ENCODE data around the gene RAB4A.

RAB4A gene, protein sequence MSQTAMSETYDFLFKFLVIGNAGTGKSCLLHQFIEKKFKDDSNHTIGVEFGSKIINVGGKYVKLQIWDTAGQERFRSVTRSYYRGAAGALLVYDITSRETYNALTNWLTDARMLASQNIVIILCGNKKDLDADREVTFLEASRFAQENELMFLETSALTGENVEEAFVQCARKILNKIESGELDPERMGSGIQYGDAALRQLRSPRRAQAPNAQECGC

DNA sequence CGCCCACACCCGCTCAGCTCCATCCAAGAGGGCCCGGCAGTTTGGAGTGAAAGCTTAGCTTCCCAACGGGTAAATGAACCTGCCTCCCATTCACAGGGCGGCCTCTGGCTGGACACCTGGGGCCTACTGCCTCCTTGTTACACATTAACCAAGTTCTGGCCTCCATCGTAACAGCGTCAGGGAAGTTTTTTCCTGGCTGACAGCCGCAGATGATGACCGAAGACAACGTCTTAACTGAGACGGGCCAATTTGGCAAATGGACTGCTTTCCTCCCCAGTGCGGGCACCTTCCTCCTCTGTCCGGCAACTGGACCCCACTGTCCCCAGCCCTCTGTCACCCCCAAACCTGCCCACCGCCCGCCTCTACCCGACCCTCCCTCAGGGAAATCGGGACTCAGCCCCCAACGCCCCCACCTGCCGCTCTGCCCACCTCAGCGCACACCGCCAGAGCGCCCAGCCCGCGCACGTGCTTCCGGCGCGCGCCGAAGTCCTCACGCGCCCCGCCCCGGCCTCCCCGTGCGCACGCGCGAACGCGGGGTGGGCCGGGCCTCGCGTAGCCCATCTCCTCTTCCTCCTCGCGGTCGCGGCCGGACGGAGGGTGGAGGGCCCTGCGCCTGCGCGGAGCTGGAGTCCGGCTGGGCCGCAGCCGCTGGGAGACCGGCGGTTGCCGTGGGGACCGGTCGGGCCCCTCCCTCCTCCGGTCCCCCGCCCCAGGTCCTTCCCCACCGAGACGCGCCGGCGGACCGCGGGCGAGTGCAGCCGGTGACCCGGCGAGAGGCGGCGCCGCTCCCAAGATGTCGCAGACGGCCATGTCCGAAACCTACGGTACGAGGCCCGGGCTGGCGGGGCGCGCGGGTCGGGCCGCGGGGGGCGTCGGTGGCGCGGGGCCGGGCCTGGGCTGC, at the start of gene RAB4A:
RAB4A (plus strand) TSS at position 565 of the 901 bp plus-strand sequence; CDS start at position 794, 229 bp downstream.
- TF ChIP-seq, protein P1, sequence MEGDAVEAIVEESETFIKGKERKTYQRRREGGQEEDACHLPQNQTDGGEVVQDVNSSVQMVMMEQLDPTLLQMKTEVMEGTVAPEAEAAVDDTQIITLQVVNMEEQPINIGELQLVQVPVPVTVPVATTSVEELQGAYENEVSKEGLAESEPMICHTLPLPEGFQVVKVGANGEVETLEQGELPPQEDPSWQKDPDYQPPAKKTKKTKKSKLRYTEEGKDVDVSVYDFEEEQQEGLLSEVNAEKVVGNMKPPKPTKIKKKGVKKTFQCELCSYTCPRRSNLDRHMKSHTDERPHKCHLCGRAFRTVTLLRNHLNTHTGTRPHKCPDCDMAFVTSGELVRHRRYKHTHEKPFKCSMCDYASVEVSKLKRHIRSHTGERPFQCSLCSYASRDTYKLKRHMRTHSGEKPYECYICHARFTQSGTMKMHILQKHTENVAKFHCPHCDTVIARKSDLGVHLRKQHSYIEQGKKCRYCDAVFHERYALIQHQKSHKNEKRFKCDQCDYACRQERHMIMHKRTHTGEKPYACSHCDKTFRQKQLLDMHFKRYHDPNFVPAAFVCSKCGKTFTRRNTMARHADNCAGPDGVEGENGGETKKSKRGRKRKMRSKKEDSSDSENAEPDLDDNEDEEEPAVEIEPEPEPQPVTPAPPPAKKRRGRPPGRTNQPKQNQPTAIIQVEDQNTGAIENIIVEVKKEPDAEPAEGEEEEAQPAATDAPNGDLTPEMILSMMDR (IDR thresholded peaks at IDR 0.05), result peak; percentile 22; the same call in 1 of the 2 replicates
- no peak for TF ChIP-seq ZFX (IDR thresholded peaks at IDR 0.05; ENCODE audit: borderline replicate concordance)

DNA sequence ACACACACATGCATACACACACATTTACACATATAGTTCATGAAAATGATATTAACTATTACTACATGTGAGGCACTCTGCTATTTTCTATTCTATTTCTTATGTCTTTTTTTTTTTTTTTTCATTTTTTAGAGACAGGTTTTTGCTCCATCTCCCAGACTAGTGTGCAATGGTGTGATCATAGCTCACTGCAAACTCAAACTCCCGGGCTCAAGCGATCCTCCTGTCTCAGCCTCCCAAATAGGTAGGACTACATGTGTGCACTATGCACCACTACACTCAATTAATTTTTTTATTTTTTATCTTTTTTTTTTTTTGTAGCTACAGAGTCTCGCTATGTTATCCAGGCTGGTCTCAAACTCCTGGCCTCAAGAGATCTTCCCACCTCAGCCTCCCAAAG, 48.8 kb upstream of the RAB4A start:
- peak overlapping the region; percentile 97 for H3K27ac ChIP-seq
- TF ChIP-seq, protein P1 (IDR thresholded peaks at IDR 0.05), result no peak
- TF ChIP-seq ZFX (IDR thresholded peaks at IDR 0.05; ENCODE audit: borderline replicate concordance), result no peak

More for the DNA sequence above, at the start of gene RAB4A:
- peak within 1 kb of the TSS; percentile 91 for H3K27ac ChIP-seq

DNA sequence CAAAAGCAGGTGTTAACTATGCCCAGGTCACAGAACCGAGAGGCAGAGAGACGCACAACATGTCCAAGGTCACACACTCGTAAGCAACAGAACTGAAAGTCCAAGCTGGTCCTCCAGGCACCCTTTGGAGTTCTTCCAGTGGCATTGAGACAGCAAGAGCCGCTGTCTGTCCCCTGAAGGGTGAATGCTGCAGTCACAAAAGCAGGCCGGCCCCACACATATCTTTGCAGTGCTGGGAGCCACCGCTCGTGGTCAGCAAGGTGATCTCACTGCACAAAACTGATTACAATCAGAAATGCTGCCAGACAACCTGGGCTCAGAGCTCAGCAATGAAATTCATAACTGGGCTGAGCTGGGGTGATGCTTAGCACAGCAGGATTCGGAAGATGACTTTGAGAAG, 47.4 kb upstream of the RAB4A start:
- TF ChIP-seq, protein P1 (IDR thresholded peaks at IDR 0.05), result no peak
- TF ChIP-seq ZFX (IDR thresholded peaks at IDR 0.05; ENCODE audit: borderline replicate concordance), result no peak

DNA sequence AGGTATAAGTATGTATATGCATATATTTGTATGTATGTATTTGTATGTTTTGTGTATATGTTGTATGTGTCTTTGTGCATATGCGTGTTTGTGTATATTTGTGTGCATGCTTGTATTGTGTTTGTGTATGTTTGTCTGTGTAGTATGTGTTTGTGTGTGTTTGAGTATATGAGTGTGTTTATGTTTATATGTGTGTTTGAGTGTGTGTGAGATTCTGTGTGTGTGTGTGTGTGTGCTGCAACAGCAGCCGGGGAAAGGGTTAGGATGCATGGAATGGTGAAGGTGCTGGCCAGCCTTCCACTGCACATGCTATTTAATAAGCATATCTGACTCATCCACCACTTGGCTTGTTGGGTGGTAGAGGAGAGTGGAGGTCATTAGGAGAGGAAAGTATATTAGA, 46.6 kb upstream of the RAB4A start:
- no peak for TF ChIP-seq ZFX (IDR thresholded peaks at IDR 0.05; ENCODE audit: borderline replicate concordance)
- TF ChIP-seq, protein P1 (IDR thresholded peaks at IDR 0.05), result no peak

More for the DNA sequence above, 47.4 kb upstream of the RAB4A start:
- peak overlapping the region; percentile 97 for H3K27ac ChIP-seq

DNA sequence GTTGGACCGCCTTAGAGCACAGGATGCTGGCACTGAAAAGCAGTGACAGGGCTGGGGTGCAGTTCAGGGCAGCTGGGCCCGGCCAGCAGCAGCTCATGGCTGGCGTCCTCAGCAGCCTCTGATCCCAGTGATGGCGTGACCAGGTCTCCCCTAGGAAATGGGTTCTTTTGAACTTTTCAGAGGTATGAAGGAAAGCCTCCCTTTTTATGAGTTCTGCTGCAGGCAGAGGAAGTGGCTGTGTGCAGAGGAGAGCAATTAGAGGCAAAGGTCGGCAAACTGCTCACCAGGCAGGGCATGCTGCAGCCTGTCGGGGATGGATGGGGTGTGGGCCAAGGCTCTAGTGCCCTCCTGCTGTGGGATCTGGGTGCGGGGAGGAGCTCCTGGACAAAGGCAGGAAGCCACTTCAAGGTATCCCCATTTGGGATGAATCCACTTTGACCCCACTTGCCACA, 45.6 kb upstream of the RAB4A start:
- peak overlapping the region; percentile 97 for H3K27ac ChIP-seq

More for the DNA sequence above, 46.6 kb upstream of the RAB4A start:
- H3K27ac ChIP-seq, result peak overlapping the region; percentile 97

DNA sequence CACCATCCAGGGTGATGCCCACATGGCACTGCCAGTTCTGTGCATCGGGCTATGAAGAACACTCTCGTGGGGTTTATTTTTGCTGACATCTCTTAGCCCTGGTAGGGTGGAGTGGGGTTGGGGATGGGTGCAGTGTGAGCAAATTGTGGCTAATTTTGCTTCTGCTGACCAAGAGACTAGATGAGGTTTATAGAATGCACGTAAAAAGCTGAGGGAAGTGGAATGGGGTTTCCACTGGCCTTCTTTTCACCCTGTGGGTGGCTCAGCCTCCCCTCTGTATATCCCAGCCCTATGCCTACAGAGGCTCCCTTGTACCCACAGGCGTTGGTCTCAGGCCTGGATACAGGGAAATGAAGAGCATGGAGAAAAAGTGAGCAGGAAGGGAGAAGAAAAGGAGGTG, 44.1 kb upstream of the RAB4A start:
- H3K27ac ChIP-seq, result peak overlapping the region; percentile 77

More for the DNA sequence above, 45.6 kb upstream of the RAB4A start:
- no peak for TF ChIP-seq ZFX (IDR thresholded peaks at IDR 0.05; ENCODE audit: borderline replicate concordance)
- TF ChIP-seq, protein P1 (IDR thresholded peaks at IDR 0.05), result no peak

More for the DNA sequence above, 44.1 kb upstream of the RAB4A start:
- TF ChIP-seq ZFX (IDR thresholded peaks at IDR 0.05; ENCODE audit: borderline replicate concordance), result no peak
- TF ChIP-seq, protein P1 (IDR thresholded peaks at IDR 0.05), result no peak
